ENCODE data around the gene SPAG17. TPM values are rescaled to one million over a fixed set of nuclear protein-coding genes. Genes with fewer than 3 reads are reported as not detected.

The SPAG17 gene
- total RNA-seq, 2 experiments from 2014 or later = not detected

GRCh38 chr1:118206966-118207365 lies 21.9 kb upstream of the SPAG17 start:
- no peak for ATAC-seq (ENCODE audit: poor library complexity)
- CTCF ChIA-PET = no interaction called here
- no peak overlapping the region for H3K4me3 ChIP-seq (ENCODE audit: low read length)
- Mint-ChIP-seq H3K27ac (no peak overlapping the region), H3K36me3 (ENCODE audit: low read depth) (no peaks in the 10 kb centered on the region), H3K4me1 (ENCODE audit: low read depth) (no peaks in the 10 kb centered on the region), H3K27me3 (no peaks in the 10 kb centered on the region), H3K9me3 (no peaks in the 10 kb centered on the region), H3K4me3 (no peak overlapping the region)
- H3K36me3 ChIP-seq (ENCODE audit: insufficient read depth, low read length) = no peaks in the 10 kb centered on the region
- H3K27me3 ChIP-seq (ENCODE audit: control insufficient read depth in 1 of 2, insufficient read depth in 2 of 2, low read length in 2 of 2) = no peaks in the 10 kb centered on the region
- no peaks in the 10 kb centered on the region for H3K4me1 ChIP-seq (ENCODE audit: insufficient read depth, low read length)
- intact Hi-C loops (cut with DNase I, micrococcal nuclease) = no loop called here
- H3K27ac ChIP-seq (ENCODE audit: low read depth in 1 of 2, low read length in 2 of 2) = no peak overlapping the region
- no peak for DNase-seq
- no peaks in the 10 kb centered on the region for H3K9me3 ChIP-seq (ENCODE audit: control insufficient read depth in 1 of 2, insufficient read depth in 1 of 2, low read length in 2 of 2)
- POLR2A ChIA-PET = no interaction called here
- no peak for TF ChIP-seq CTCF (IDR thresholded peaks at IDR 0.05)

GRCh38 chr1:118204648-118205047 lies 19.6 kb upstream of the SPAG17 start:
- Histone ChIP-seq H3K4me1 (ENCODE audit: insufficient read depth, low read length) (no peaks in the 10 kb centered on the region), H3K9me3 (ENCODE audit: control insufficient read depth in 1 of 2, insufficient read depth in 1 of 2, low read length in 2 of 2) (no peaks in the 10 kb centered on the region), H3K27ac (ENCODE audit: low read depth in 1 of 2, low read length in 2 of 2) (no peak overlapping the region), H3K4me3 (ENCODE audit: low read length) (no peak overlapping the region), H3K27me3 (ENCODE audit: control insufficient read depth in 1 of 2, insufficient read depth in 2 of 2, low read length in 2 of 2) (no peaks in the 10 kb centered on the region), H3K36me3 (ENCODE audit: insufficient read depth, low read length) (no peaks in the 10 kb centered on the region)
- Mint-ChIP-seq H3K36me3 (ENCODE audit: low read depth) (no peaks in the 10 kb centered on the region), H3K4me1 (ENCODE audit: low read depth) (no peaks in the 10 kb centered on the region), H3K27me3 (peaks cover 5% of the 10 kb centered on the region), H3K4me3 (no peak overlapping the region), H3K27ac (no peak overlapping the region), H3K9me3 (no peaks in the 10 kb centered on the region)
- POLR2A ChIA-PET = no interaction called here
- ATAC-seq (ENCODE audit: poor library complexity) = no peak
- no peak for DNase-seq
- TF ChIP-seq CTCF (IDR thresholded peaks at IDR 0.05) = no peak
- intact Hi-C loops (cut with DNase I, micrococcal nuclease) = no loop called here
- CTCF ChIA-PET = no interaction called here

- H3K27ac ChIP-seq (ENCODE audit: low read depth in 1 of 2, low read length in 2 of 2) = no peak overlapping the region
- H3K4me1 ChIP-seq (ENCODE audit: insufficient read depth, low read length) = no peaks in the 10 kb centered on the region
- ATAC-seq (ENCODE audit: poor library complexity) (no peak), DNase-seq (no peak)
- H3K27me3 ChIP-seq (ENCODE audit: control insufficient read depth in 1 of 2, insufficient read depth in 2 of 2, low read length in 2 of 2) = no peaks in the 10 kb centered on the region
- CTCF ChIA-PET = no interaction called here
- POLR2A ChIA-PET = no interaction called here
- H3K9me3 Mint-ChIP-seq = no peaks in the 10 kb centered on the region
- intact Hi-C loops (cut with DNase I, micrococcal nuclease) = no loop called here
- H3K4me1 Mint-ChIP-seq (ENCODE audit: low read depth) = no peaks in the 10 kb centered on the region
- H3K4me3 Mint-ChIP-seq = no peak overlapping the region
- no peak overlapping the region for H3K4me3 ChIP-seq (ENCODE audit: low read length)
- H3K9me3 ChIP-seq (ENCODE audit: control insufficient read depth in 1 of 2, insufficient read depth in 1 of 2, low read length in 2 of 2) = no peaks in the 10 kb centered on the region
- no peaks in the 10 kb centered on the region for H3K36me3 Mint-ChIP-seq (ENCODE audit: low read depth)
- peaks cover 8% of the 10 kb centered on the region for H3K27me3 Mint-ChIP-seq
- TF ChIP-seq CTCF (IDR thresholded peaks at IDR 0.05) = no peak
- no peaks in the 10 kb centered on the region for H3K36me3 ChIP-seq (ENCODE audit: insufficient read depth, low read length)
- H3K27ac Mint-ChIP-seq = no peak overlapping the region
Observed at GRCh38 chr1:118204105-118204504, 19.1 kb upstream of the SPAG17 start.

Measured in CD4-positive, alpha-beta T cell (primary cell).